Esophagus mucosa (tissue), 1 donor: ENCODE results near the gene PNPLA4. TPM values are rescaled to one million over a fixed set of nuclear protein-coding genes. Genes with fewer than 3 reads are reported as not detected.
A peak's percentile ranks its signal among the peaks of the same experiment; 100 is the strongest.

Experiments used
- ATAC-seq: fragments of 200-7000 bp; cut with Tn5 transposase; one replicate; pipeline ENCODE4 v1.9.1; 2020
- total RNA-seq: library from RNA; stranded (reverse); gene quantifications from one replicate; pipeline ENCODE4 v1.2.4, GENCODE V29; 2023
- donor health status: DM: yes; HTN: yes; CAD: no.

Gene PNPLA4
- total RNA-seq: 36.0 TPM

GRCh38 chrX:7927259-7928167 lies at the start of gene PNPLA4:
PNPLA4 (minus strand) TSS chrX:7927413; CDS start chrX:7926119, 1,294 bp downstream.
- peak; percentile 99 for ATAC-seq

GRCh38 chrX:7972586-7972985 lies 45.4 kb upstream of the PNPLA4 start:
- no peak for ATAC-seq

- no peak for ATAC-seq
Observed at GRCh38 chrX:7970428-7970827, 43.2 kb upstream of the PNPLA4 start.

DNA sequence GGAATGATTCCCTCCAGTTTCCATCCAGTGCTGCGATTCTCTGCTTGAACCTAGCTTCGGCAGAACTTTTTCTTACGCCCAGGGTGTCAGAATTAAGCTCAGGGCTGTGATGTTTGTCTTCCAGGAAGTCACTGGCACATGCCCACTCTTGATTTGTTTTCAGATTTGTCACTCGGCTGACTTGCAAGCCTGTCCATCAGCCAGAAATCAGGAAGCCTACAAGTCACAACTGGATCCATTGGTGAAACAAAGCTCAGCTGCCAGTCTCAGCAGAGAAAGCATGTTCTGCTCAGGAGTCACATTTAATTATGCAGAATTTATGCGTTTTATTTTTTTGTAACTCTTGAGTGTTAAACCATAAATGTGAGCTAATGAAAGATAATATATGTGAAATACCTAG lies 38.2 kb upstream of the PNPLA4 start:
- ATAC-seq: peak; percentile 49

DNA sequence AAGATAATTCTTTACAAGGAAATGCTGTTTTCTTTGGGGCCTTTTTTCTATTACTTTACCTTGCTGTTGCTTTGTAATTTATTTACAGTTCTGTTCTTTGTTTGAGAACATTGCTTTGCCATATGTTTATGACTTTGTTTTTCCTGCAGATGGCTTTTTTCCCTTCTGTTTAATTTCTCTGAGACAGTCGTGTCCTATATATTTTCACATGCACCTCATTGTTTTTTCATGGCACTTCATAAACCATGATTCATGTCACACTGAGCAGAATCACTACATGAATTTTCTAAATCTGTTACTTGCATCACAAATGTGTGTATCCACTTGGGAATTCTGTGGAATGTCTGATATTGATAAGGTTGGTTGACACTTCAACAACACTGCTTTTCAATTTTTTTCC lies 33.0 kb upstream of the PNPLA4 start:
- ATAC-seq: no peak

GRCh38 chrX:7953446-7953845 lies 26.2 kb upstream of the PNPLA4 start:
- no peak for ATAC-seq

- no peak for ATAC-seq
Observed at GRCh38 chrX:7950865-7951264, 23.7 kb upstream of the PNPLA4 start.

GRCh38 chrX:7948483-7948882 lies 21.3 kb upstream of the PNPLA4 start:
- ATAC-seq: no peak

DNA sequence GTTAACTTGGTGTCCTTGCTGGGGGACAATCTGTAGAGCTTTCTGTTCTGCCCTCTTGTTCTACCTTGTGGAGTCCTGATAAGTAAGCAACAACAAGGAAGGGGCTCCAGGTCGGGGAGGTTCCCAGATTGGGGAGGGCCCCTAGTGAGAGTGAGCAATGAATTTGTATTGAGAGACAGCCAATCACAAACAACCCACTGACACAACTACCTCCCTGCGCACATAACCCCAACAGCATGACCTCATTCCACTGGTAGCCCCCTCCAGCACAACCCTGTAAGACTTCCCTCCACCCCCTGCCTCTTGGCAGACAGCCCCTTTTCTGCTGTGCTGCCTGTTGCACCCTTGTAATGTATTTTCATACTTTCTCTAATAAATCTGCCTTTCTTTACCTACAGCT lies 19.7 kb upstream of the PNPLA4 start:
- ATAC-seq: no peak

GRCh38 chrX:7943600-7944245 lies 16.5 kb upstream of the PNPLA4 start:
- ATAC-seq: no peak

DNA sequence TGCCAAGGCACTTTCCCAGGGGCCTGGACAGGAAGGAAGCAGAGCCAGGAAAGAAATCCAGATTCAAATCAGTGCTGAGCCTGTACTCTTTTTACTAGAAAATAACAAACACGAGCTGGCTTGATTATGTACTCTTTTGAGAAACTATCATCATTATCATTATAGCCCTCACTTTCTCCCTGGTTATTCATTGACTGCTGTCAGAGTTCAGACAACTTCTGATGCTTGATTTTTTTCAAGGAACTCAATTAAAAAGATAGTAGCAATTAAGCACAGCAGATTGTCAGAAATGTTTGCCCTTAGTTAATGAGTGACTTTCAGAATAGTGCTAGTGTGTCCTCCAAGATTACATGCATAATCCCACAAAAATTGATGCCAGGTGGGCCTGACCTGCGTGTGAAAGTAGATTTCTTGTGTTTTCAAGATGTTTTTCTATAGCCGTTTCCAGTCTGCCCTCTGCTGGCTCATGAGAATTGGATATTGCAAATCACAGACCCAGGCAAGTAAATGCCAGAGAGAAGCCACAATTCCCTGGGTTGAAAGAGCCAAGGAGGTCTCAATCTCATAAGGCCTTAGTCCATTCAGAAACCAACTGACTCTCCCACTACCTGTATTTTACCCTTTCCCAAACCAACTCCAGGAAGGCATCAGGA lies 14.3 kb upstream of the PNPLA4 start:
- ATAC-seq: no peak

DNA sequence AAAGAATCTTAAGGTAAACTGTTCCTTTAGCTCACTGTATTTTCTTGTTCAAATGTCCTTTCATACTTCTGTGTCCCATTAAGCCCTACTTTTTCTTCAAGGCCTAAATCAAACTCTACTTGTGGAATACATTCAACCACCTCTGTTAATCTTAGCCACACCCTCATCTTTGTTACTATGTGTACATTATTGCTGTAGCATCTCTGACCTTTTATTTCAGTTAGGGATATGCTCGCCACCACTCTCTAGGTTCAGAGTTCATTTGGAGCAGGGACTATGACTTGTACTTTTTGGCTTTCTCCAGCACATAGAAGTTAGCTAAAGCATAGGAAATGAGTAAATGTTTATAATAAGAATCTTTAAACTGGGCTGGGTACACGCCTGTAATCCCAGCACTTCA lies 6.8 kb upstream of the PNPLA4 start:
- ATAC-seq: no peak

- no peak for ATAC-seq
Observed at GRCh38 chrX:7926914-7927258, 327 bp downstream of the PNPLA4 start.

GRCh38 chrX:7926501-7926900 lies 712 bp downstream of the PNPLA4 start:
- ATAC-seq: no peak

DNA sequence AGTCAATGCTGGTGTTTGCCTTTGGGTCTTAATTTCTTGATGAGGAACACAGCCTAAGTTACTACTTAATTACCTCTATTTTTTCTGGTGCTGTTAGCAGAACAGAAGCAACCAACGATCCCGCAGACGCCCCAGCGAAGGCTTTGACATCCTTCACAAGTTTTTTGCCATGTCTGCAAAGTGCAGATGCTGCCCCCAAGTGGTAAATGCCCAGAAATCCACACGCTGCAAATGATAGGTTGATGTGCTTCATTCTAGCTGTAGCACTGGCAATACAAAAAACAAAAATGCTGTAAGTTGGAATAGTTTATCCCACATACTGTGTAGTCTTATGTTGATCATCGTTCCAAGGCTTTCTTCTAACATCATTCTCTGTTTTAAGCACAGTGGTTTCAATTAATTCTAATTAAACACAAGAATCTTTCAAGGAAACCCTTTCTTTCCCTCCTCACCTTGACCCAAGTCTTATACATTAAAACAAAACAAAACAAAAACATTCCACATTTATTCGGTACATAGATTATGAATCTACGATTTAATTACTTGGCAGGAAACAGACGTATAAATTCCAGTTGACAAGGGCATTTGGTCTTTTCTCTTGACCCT lies 1.2 kb downstream of the PNPLA4 start:
- ATAC-seq: peak; percentile 51

GRCh38 chrX:7921750-7922149 lies 5.5 kb downstream of the PNPLA4 start:
- no peak for ATAC-seq

GRCh38 chrX:7908821-7909220 lies 18.4 kb downstream of the PNPLA4 start:
- ATAC-seq: no peak

GRCh38 chrX:7904562-7904961 lies 22.7 kb downstream of the PNPLA4 start:
- no peak for ATAC-seq

DNA sequence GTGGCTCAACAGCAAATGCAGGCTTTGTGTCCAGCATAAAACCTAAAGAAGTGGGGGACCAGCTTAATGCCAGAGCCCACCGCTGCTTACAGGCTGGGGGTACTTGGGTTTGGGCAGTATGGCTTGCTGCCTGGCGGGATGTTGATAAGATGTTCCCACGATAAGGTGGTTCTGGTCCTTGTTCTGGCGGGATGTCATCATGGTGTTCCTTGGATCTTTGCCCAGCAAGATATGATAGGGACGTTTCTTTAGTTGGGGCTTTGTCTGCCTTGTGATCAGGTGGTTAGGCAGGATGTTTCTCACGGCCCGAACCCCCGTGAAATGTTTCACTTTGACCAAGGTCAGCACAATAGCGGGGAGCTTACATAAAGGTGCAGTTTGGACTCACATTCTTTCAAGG lies 35.3 kb downstream of the PNPLA4 start:
- no peak for ATAC-seq

- no peak for ATAC-seq
Observed at GRCh38 chrX:7889680-7890079, 37.5 kb downstream of the PNPLA4 start.

DNA sequence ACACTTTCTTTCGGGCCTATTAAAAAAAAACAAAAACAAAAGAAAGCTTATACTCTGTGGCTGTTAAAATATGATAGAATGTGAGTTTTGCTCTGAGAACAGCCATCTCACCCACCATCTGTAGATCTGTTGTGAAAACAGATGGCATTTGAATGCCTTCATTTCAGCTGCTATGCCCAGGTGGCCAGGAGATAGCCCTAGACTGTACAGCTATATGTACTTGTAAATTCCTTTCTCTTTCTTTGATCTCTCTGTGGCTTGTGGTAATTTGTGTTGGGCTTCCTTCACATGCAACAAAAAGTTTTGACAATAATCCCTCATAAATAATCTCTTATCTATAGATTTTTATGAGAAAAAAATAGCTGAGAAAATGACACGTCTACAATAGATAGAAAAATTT lies 38.1 kb downstream of the PNPLA4 start:
- ATAC-seq: no peak

GRCh38 chrX:7876957-7877356 lies 50.3 kb downstream of the PNPLA4 start:
- ATAC-seq: no peak

GRCh38 chrX:7872042-7872441 lies 55.2 kb downstream of the PNPLA4 start:
- no peak for ATAC-seq
